Tibial nerve (tissue), 4 donors: ENCODE data around the gene HIVEP2. TPM values are rescaled to one million over a fixed set of nuclear protein-coding genes. Genes with fewer than 3 reads are reported as not detected.

Source experiments
- DNase-seq, 2 donors: peaks; one replicate each; pipeline ENCODE4 v3.0.0-alpha.2; 2019; ENCODE audit warnings: low spot score in 2 of 2
- H3K27ac ChIP-seq, 4 donors: fragments of 200-600 bp; sonication (generic) in 3 of 4; one replicate each; pipeline ENCODE4 v1.5.1; 2017 to 2019; ENCODE audit warnings: mild to moderate bottlenecking in 1 of 4
- H3K27me3 ChIP-seq, 2 donors: fragments of 200-600 bp; sonication (generic) in 1 of 2; one replicate each; pipeline versions ENCODE4 v1.5.1 to v1.6.0; 2017 to 2019
- H3K36me3 ChIP-seq, 3 donors: fragments of 200-600 bp; sonication (generic); one replicate each; pipeline ENCODE4 v1.5.1; 2018 to 2019
- H3K4me1 ChIP-seq, 4 donors: fragments of 200-600 bp; sonication (generic) in 3 of 4; one replicate each; pipeline ENCODE4 v1.5.1; 2017 to 2019
- H3K4me3 ChIP-seq, 4 donors: fragments of 200-600 bp; sonication (generic) in 3 of 4; one replicate each; pipeline ENCODE4 v1.5.1; 2017 to 2019; ENCODE audit warnings: mild to moderate bottlenecking in 1 of 4, moderate library complexity in 1 of 4
- H3K9me3 ChIP-seq, 4 donors: fragments of 200-600 bp; sonication (generic) in 3 of 4; one replicate each; pipeline ENCODE4 v1.5.1; 2017 to 2019
- CTCF ChIP-seq, 5 experiments: fragments of 200-600 bp in 3 of 5; fragments of 450-650 bp in 2 of 5; sonication (generic) in 3 of 5; IDR thresholded peaks; one replicate each; pipeline ENCODE4 v1.5.1; 2016 to 2019; ENCODE audit warnings: antibody characterized with exemption in 5 of 5, mild to moderate bottlenecking in 3 of 5, moderate library complexity in 2 of 5
- EP300 ChIP-seq, 2 donors: sonication (generic); formaldehyde crosslinking; IDR thresholded peaks; one replicate each; pipeline ENCODE4 v1.6.1; 2017; ENCODE audit warnings: antibody characterized with exemption in 2 of 2, mild to moderate bottlenecking in 1 of 2
- POLR2A ChIP-seq, 2 donors: fragments of 450-650 bp; IDR thresholded peaks; one replicate each; pipeline ENCODE4 v1.6.1; 2017; ENCODE audit warnings: antibody characterized with exemption in 2 of 2, mild to moderate bottlenecking in 2 of 2, moderate library complexity in 2 of 2
- WGBS, 2 donors: methylation state at CpG; one replicate each; pipeline ENCODE4 v1.1.5; 2018; 5-methylcytosine and 5-hydroxymethylcytosine counted together
- total RNA-seq, 4 donors: library from RNA; depleted of rRNA; stranded (reverse); fragments of >200 nt; gene quantifications; one replicate each; pipeline ENCODE4 v1.1.0, GENCODE V29; 2016

HIVEP2 gene
- total RNA-seq, 4 donors from 2014 or later = 15.9 to 24.0 (median 19.9) TPM

- Histone ChIP-seq H3K4me3 (no peak overlapping the region), H3K4me1 (no peaks in the 10 kb centered on the region), H3K27me3 (no peaks in the 10 kb centered on the region), H3K27ac (no peak overlapping the region), H3K36me3 (peaks cover 0 to 64% (median 12%) of the 10 kb centered on the region in 3 donors), H3K9me3 (no peaks in the 10 kb centered on the region)
- WGBS, 2 donors = 93 to 98% methylated on average over 7 of the region's 7 CpGs
- DNase-seq = no peak
- TF ChIP-seq CTCF (IDR thresholded peaks at IDR 0.05) (no peak), POLR2A (IDR thresholded peaks at IDR 0.05) (no peak), EP300 (IDR thresholded peaks at IDR 0.05) (no peak)
These were observed 184.8 kb downstream of the HIVEP2 start for GRCh38 chr6:142760152-142760551.

- no peaks in the 10 kb centered on the region for H3K9me3 ChIP-seq
- DNase-seq = no peak
- H3K36me3 ChIP-seq = peaks cover 0 to 65% (median 12%) of the 10 kb centered on the region in 3 donors
- H3K4me1 ChIP-seq = no peaks in the 10 kb centered on the region
- no peak overlapping the region for H3K27ac ChIP-seq
- whole genome bisulfite sequencing, 2 donors = 90 to 96% methylated on average over 4 of the region's 4 CpGs
- H3K27me3 ChIP-seq = no peaks in the 10 kb centered on the region
- no peak overlapping the region for H3K4me3 ChIP-seq
- TF ChIP-seq CTCF (IDR thresholded peaks at IDR 0.05) = no peak
- TF ChIP-seq POLR2A (IDR thresholded peaks at IDR 0.05) = no peak
- TF ChIP-seq EP300 (IDR thresholded peaks at IDR 0.05) = no peak
These were observed 186.3 kb downstream of the HIVEP2 start for GRCh38 chr6:142758629-142759025.

GRCh38 chr6:142757852-142758628 is 186.9 kb downstream of the HIVEP2 start:
- no peak overlapping the region for H3K4me3 ChIP-seq
- 85 to 89% methylated on average over 4 of the region's 4 CpGs for WGBS, 2 donors
- no peaks in the 10 kb centered on the region for H3K27me3 ChIP-seq
- no peaks in the 10 kb centered on the region for H3K9me3 ChIP-seq
- H3K4me1 ChIP-seq = no peaks in the 10 kb centered on the region
- H3K36me3 ChIP-seq = peaks cover 0 to 71% (median 12%) of the 10 kb centered on the region in 3 donors
- DNase-seq = no peak
- TF ChIP-seq EP300 (IDR thresholded peaks at IDR 0.05) = no peak
- no peak for TF ChIP-seq CTCF (IDR thresholded peaks at IDR 0.05)
- no peak overlapping the region for H3K27ac ChIP-seq

GRCh38 chr6:142756215-142756630 is 188.8 kb downstream of the HIVEP2 start:
- Histone ChIP-seq H3K4me1 (no peaks in the 10 kb centered on the region), H3K27ac (no peak overlapping the region), H3K36me3 (peaks cover 0 to 74% (median 12%) of the 10 kb centered on the region in 3 donors), H3K4me3 (no peak overlapping the region), H3K27me3 (no peaks in the 10 kb centered on the region), H3K9me3 (no peaks in the 10 kb centered on the region)
- WGBS, 2 donors = 62 to 63% methylated on average over 2 of the region's 2 CpGs
- TF ChIP-seq CTCF (IDR thresholded peaks at IDR 0.05) (no peak), EP300 (IDR thresholded peaks at IDR 0.05) (no peak), POLR2A (IDR thresholded peaks at IDR 0.05) (no peak)
- DNase-seq = no peak

- Histone ChIP-seq H3K9me3 (no peaks in the 10 kb centered on the region), H3K27ac (no peak overlapping the region), H3K4me3 (no peak overlapping the region), H3K27me3 (no peaks in the 10 kb centered on the region), H3K36me3 (peaks cover 0 to 44% (median 0%) of the 10 kb centered on the region in 3 donors), H3K4me1 (no peaks in the 10 kb centered on the region)
- TF ChIP-seq CTCF (IDR thresholded peaks at IDR 0.05) = no peak
- no peak for TF ChIP-seq POLR2A (IDR thresholded peaks at IDR 0.05)
- no peak for TF ChIP-seq EP300 (IDR thresholded peaks at IDR 0.05)
- DNase-seq = no peak
- 91 to 98% methylated on average over 12 of the region's 12 CpGs for WGBS, 2 donors
These were observed 191.8 kb downstream of the HIVEP2 start for GRCh38 chr6:142753196-142753595.
